Suppressor macrophage treated with lipopolysaccharide for 1 hour (primary cell): ENCODE measurements around the gene DCUN1D4.

ENCODE experiments used
- DNase-seq, 3 donors: peaks; one replicate each; pipeline ENCODE4 v3.0.0-alpha.2; 2020 to 2022

DCUN1D4 gene

DNA sequence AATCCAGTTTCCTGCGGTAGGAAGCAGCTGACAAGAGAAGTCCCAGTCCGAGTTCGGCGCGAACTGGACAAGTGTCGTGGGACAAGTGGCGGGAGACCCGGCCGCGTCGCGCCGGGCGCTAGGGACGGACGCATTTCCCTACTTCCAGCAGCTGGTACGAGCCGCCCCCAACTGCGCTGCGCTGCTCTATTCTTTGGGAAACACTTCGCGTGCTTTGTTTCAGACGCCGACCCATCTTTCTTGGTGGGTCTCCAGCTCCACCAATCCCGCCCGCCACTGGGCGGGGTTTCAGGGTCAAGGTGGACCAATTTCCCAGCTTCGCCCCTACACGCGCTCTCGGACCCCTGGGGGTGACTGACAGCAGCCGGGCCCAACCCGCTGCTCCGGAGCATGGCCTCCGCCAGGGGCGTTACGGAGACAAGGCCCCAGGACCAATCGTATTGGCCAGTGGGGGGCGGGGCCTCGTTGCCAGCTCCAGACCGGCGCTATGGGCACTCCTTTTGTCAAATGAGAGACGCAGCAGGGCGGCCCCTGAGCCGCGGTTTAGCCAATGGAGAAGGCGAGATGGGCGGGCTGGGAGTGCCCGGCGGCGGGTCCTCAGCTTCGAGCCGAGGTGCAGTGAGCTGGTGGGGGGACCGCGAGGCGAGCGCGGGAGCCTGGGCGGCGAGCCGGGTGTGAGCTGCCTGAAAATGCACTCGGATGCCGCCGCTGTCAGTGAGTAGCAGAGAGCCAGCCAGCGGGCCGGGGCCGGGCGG is at the start of gene DCUN1D4:
DCUN1D4 (plus strand) TSS at position 600 of the 755 bp plus-strand sequence; CDS start at position 690, 90 bp downstream.
- DNase-seq = peak; percentile 99 to 100 (median 99)

DNA sequence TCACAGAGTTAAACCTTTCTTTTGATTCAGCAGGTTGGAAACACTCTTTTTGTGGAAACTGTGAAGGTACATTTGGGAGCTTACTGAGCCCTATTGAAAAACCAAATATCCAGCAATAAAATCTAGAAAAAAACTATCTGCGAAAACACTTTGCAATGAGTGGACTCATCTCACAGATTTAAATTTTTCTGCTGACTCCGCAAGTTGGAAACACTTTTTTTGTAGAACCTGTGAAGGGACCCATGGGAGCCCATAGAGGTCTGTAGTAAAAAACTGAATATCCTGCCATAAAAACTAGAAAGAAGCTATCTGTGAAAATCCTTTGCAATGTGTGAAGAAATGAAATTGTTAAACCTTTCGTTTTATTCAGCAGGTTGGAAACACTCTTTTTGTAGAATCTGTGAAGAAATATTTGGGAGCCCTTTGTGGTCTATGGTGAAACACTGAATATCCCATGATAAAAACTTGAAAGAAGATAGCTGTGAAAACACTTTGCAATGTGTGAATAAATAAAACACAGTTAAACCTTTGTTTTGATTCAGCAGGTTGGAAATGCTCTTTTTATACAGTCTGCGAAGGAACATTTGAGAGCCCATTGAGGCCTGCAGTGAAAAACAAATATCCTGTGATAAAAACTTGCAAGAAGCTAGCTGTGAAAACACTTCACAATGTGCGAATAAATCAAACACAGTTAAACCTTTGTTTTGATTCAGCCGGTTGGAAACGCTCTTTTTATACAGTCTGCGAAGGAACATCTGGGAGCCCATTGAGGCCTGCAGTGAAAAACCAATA is 22.3 kb upstream of the DCUN1D4 start:
- DNase-seq = no peak

DNA sequence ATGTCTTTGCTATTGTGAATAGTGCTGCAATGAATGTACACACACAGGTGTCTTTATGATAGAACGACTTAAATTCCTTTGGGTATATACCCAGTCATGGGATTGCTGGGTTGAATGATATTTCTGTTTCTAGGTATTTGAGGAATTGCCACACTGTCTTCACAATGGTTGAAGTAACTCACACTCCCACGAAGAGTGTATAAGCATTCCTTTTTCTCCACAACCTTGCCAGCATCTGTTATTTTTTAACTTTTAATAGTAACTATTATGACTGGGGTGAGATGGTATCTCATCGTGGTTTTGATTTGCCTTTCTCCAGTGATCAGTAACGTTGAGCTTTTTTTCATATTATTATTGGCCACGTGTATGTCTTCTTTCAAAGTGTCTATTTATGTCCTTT is 17.6 kb upstream of the DCUN1D4 start:
- DNase-seq = no peak

DNA sequence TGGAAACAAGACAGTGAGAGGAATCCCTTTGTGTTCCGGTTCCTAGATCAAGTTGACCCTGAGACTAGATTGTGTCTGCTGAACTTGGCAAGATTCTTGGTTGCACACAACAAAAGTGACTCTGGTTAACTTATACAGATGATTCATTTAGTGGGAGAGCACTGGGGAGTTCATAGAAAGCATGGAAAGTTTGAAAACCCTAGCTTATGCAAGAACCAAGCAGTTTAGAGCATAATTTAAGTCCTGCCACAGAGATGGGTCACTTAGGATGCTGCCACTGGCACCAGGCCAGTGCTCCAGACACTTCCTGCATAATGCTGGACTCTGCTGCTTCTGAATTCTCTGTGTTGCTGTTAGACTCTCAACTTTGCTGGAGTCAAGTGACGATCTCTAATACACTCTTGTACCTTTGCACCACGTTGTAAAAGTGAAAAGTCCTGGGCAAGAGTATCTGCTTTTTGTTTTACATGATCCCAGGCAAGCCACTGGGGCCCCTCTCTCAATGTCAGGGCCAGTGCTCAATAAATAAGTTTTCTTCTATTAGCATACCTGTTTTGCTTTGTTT is 12.7 kb upstream of the DCUN1D4 start:
- DNase-seq = no peak

DNA sequence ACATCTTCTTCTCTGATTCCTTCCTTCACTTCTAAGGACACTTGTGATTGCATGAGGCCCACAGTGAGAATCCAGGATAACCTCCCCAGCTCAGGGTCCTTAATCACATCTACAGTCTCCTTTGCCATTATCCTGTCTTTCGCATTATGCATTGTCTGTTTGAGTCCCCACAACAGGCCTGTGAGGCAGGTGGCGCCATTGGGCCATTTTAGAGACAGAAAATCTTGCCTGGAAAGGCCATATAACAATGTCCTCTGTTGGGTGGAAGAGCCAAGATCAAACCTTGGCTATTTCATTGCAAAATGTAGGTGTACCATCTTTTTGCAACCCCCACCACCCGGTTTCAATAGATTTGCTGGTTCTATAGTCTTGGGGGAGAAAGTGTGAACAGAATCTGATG is 11.8 kb upstream of the DCUN1D4 start:
- DNase-seq = peak; percentile 61 to 76 (median 74)

DNA sequence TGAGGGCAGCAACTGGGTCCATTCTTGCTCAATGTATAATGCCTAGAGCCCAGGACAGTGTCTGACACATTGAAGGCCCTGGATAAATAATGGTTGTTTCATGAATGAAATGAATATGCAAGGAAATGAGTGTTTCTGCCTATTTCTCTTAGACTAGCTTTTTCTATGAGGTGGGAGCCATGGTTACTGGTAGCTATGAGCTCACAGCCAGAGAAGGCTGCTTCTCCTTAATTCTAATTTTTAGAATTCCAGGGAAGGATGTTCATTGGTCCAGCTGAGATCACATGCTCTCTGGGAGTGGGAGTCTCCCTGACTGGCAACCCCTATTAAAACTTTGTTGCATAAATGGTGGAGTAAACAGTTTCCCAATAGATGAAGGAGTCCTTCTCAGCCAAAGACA is 9.7 kb upstream of the DCUN1D4 start:
- DNase-seq = no peak

DNA sequence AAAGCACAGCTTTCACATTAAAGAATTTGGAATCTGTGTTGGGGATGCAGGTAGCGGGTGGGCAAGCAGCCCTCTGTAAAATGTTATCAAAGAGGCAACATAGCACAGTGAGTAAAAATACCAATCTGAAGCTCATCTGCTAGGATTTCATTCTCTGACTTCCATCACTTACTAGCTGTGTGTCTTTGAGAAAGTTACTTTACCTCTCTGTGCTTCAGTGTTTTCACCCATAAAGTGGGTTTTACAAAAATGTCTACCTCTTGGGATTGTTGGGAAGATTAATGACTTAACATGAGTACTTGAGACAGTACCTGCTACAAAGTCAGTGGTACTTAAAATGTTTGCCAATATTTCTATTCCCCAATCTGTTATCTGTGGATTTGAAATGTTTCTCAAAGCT is 7.9 kb upstream of the DCUN1D4 start:
- DNase-seq = no peak

DNA sequence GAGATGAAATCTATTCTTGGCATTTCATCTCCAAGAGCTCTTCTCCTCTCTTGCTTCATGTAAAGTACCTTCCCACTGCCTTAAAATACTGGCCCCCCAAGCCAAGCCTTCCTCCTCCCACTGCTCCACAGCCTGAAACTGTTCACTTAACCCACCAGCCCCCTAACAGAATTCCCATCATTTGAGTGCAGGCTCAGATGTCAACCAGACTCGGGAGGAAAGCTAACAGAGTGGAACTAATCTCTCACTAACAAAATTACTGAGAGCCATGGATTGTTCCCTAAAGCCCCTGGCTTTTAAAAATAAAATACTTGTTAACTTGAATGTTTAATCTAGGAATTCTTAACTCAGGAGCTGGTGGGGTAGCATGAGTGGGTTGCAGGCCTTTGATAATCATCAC is 7.1 kb upstream of the DCUN1D4 start:
- DNase-seq = no peak

DNA sequence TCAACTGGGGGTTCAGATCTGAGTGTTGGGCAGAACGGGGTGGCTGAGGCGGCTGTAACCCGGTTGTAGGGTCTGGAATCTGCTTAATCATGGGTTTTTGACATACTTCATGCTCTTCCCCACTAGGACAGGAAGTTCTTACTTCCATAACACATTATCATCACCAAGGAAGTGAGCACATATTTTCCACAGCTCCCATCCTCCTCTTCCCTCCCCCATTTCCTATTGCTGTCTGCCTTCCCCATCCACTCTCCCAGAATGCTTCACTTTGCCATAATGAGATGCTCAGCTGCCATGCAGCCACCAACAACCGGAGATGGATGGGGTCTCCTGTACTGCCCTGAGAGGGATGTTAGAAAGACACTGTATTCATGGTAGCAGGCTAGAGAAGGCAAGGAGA is 6.4 kb upstream of the DCUN1D4 start:
- DNase-seq = peak; percentile 12 to 44 (median 20)

DNA sequence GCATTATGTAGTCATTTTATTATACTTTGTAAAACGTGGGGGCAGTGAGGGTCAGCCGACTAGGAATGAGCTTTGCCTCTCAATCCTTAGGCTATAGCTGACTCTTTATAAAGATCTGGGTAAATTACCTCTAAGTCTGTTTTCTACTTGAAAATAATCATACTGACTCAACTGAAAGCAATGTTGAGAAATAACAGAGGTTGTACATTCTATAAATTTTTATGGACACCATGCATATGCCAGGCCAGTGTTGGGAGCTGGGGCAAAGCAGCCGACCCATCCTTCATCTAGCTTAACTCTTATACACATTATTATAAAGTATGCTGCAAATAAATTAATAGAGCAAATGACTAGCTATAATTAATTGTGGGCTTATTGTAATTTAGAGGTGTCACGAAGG is 2.2 kb upstream of the DCUN1D4 start:
- no peak for DNase-seq

DNA sequence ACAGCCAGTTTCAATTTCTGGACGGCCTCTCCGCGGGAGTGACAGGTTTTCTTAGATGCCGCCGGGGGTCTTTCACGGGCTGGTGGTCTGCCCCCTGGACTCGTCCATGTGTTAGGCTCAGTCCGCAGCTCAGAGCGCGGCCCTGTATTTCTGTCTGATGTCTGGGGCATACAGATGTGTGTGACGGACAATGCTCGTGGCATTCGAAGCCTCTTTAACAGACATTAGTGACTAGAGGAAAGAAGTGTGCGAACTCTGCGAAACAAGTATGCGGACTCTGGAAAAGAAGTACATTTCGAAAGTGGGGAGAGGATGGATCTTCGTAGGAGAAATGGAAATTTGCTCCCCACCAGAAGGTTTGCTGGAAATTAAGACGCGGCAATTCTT is 793 bp upstream of the DCUN1D4 start:
- DNase-seq = no peak

DNA sequence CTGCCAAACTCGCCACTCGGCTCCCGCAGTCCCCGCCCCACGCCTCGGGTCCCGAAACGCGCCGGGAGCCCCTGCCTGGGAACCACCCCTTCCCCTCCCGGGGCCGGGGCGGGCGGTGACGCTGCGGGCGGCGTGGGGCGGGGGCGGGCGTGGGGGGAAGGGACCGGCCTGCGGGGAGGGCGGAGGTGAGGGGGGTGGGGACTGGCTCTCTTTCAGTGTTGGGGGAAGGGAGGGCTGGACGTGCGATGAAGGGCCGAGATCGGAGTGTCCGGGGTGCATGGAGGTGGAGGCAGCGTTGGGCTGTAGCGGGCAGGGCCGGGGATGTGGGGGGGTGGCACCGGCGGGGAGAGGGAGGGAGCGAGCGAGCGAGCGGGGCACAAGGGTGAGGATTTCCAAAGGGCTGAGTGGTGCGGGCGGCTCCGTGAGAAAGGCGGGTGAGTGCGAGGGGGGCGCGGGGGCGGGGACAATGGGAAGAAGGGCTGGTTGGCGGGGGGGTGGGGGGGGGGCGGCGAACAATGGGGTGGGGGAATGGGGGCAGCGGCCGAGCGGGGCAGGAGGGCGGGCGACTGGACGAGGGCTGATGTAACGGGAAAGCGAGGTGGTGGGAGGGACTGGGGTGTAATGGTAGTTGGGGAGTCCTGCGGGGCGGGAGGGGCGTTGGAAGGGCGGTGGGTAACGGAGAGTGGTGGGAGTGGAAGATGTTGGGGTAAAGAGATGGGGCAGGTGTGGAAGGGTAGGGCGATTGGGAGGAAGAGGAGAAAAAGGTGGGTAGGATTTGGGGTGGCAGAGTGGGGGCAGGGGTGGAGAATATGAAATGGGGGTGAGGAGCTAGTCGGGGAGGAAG is 578 bp downstream of the DCUN1D4 start:
- DNase-seq = peak; percentile 52 to 90 (median 79)

DNA sequence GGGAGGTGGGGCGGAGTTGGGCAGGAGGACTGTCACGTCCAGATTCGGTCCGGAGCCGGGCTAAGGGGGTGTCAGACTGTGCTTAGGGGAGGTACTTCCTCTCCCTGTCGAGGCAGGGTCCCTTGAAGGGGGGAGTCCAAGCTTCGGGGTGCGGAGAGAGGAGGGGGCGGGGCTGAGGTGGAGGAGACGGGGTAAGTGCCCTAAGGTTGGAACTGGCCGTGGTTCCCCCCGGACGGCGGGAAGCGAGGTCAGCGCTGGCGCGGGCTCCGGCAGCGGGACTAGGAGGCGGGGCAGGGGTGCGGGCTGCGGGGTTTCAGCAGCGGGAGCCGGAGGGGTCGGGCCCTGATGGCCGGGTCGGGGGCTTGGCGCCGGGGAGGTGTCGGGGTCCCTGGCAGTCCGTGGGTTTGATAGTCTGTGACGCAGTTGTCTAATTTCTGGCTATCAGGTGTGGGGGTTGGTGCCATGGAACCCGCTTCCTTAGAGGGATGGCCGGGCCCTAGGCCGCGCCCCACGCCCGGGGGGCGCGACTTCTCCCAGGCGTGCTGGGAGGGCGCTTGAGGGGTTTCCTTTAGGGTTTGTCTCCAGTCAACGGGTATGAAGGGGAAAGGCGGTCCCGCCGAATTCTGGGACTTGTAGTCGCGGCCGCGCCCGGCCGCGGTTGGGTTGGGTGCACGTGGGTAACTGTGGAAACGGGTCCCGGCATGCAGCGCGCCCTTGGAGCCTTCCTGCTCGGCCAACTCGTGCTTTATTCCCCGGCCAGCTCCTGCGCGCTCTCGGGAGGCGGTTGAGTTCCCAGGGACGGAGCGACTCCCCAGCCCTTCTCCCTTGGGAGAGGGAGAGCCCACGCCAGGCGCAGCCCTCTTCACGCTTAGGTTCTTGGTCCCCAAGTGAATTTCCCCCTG is 1.5 kb downstream of the DCUN1D4 start:
- peak; percentile 89 to 95 (median 94) for DNase-seq

DNA sequence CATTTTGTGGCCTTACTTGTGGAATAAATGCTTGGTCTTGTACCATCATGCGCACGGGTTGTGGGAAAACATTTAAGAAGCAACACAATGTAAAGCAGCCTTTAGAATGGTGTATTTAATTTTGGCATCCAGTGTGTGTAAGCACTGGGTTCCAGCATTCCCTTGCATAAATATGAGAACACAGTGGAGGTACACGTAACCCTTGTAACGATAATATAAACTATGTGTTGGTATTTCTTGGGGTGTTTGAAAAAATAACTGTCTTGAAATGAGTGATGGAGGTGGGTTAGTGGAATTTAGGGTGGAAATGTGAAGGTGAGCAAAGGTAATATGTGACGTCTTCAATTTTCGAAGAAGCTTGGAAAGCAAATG is 2.1 kb downstream of the DCUN1D4 start:
- DNase-seq = no peak

DNA sequence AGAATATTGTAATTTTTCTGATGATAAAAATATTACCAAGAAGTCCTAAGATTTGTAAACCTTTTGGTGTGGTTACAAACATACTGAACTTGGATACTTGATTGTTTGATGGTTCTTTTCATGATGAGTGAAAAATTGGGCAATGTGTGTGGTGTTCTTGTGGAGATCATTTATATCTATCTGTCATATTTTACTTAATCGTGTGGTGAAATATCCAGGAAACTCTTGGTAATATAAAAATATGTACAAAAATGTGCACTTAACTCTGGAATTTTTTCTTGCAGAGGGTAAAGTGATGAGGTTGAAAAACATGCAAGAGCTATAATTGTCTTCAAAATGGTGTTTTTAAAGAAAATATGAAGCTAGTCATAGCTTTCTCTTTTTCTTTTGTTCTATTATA is 2.8 kb downstream of the DCUN1D4 start:
- no peak for DNase-seq

DNA sequence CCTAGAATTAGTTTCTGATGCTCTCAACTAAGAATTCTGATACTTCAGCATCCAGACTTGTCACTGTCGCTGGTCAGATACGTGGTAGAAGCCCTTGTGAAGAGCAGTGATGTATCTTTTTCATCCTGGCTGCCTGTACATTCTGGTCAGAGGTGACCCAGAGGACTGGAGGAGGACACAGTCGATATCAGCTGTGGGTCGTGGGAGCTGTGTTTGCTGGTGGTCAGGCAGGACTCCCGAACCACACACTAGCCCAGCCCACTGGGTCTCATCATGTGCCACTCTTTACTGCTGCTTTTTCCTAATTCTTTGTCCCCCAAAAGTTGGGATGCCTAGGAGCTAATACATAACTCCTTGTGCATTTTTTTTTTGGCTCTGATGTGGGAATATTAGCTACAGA is 6.5 kb downstream of the DCUN1D4 start:
- DNase-seq = no peak

DNA sequence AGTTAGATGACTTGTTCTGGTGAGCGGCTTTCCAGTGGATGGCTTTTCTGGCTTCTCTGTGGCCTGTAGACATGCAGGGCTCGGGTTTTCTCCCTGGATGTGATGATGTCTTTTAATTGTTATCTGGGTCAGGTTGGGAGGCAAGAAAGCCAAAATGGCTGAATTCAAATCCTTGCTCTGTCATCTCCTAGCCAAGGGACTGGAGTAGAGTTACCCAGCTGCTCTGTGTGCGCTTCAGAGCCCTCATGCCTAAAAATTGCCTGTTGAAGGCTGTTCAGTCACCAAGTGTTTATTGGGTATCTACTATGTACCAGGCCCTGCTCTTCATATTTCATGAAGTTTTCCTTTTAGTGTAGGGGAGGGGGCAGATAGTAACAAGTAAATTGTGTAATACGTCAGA is 7.3 kb downstream of the DCUN1D4 start:
- no peak for DNase-seq

DNA sequence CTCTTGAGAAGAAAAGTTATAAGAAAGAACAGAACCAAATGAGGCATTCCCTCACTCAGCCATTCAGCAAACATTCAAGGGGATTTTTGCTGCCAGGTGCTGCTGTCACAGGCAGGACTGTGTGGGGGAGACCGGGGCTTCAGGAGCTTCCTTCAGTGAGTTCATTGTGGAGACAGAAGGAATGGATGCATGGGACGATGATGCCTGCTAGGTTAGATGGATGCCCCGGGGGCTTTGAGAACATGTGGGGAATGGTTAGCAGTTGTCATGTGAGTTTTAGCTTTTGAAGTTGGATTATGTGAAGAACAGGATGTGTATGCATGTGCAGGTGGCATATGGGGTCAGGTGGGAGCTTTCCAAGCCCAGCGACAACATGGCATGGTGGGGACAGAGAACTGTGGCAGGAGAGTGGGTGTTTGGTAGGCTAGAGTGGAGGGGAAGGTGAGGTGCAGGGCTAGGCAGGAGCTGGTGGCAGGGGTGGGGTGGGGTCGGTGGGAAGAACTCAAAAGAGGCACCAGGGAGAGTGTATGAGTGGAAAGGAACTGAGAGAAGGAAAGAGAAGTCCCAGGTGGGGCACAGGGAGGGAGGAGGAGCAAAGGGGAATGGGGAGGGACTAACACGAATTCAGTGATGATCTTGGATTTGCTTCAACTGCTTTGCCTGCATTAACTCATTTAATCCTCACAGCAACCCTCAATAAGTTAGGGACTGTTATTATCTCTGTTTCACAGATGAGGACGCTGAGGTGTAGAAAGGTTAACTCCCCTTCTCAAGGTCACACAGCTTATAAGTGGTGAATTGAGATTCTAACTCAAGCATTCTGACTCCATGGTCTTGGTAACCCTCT is 8.4 kb downstream of the DCUN1D4 start:
- DNase-seq = no peak

DNA sequence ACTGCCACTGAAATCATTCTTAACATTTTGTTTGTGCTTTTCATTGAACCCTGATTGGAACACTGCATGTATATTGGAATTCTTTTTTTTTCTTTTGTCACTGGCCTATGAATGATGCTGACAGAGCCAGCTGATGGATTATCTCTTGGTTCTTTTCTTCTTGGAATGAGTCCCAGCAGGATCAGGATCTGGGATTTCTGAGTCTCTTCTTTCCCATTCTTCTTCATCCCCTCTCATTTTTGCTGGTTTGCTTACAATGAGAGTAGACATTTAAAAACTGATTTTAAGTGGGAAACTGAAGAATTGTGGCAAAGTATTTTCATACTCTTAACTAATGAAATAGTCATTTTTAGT is 9.0 kb downstream of the DCUN1D4 start:
- DNase-seq = no peak

DNA sequence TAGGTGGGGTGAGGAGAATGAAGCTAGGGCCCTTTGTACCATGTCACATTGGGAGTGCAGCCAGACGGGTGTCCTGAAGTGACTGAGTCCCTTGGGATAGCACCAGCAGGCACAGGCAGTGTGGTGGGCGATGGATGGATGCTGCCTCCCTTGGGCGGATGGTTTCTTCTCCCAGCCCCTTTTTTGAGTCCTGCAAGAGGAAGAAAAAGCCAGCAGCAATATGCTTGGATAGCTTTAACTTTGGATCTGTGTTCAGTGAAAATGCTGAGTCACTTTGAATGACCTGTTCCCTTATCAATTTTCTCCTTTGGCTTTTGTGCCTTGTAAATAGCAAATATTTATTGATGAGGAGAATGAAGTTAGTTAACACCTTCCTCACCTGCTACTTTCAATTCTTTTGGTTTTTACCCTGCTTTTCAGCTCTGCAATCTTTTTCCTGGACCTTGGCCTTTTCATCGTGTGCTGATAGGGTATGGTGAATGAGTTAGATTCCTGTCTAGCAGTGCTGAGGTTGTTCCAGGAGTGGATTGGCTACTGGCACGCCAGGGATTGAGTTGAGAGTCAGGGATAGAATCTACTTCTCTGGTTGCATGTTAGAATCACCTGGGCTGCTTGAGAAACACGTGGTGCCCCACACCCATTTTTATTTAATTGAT is 10.2 kb downstream of the DCUN1D4 start:
- DNase-seq = no peak

DNA sequence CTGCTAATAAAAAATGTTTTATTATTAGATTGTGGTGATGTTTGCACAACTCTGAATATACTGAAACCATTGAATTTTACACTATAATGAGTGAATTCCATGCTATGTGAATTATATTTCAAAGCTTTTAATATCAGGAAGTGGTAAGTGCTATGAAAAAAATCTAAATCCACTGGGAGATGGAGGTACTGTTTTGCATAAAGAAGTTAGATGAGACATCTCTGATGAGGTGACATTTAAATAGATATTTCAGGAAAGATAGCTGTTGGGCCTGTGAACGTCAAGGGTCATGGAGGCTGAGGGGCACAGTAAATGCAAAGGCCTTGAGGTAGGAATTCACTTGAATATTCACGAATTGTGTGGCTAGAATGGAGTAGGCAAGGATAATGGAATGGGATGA is 12.3 kb downstream of the DCUN1D4 start:
- no peak for DNase-seq
